GM23338 (cell line): ENCODE data around the gene KIAA0232. TPM values are rescaled to one million over a fixed set of nuclear protein-coding genes. Genes with fewer than 3 reads are reported as not detected.

Experiments
- ATAC-seq: fragments of 200-7000 bp; cut with Tn5 transposase; 3 replicates; pipeline ENCODE4 v1.9.1; 2020
- DNase-seq: peaks from one replicate; pipeline ENCODE4 v3.0.0-alpha.2; 2015; ENCODE audit warnings: low spot score
- H2AFZ ChIP-seq: fragments of 200-600 bp; sonication (generic); 2 replicates; pipeline ENCODE4 v1.8.0; 2016; ENCODE audit warnings: antibody characterized with exemption, mild to moderate bottlenecking, moderate library complexity
- H3F3A ChIP-seq: fragments of 200-600 bp; sonication (generic); replicated peaks from 2 replicates; pipeline ENCODE4 v1.8.0; 2017; ENCODE audit warnings: antibody characterized with exemption, mixed run types, low read depth
- H3K27ac ChIP-seq: fragments of 200-600 bp; sonication (generic); 2 replicates; pipeline ENCODE4 v1.6.1; 2016; ENCODE audit warnings: low read depth
- H3K27me3 ChIP-seq: fragments of 200-600 bp; sonication (generic); 2 replicates; pipeline ENCODE4 v1.8.0; 2016; ENCODE audit warnings: mild to moderate bottlenecking, mixed run types, moderate library complexity; ENCODE audit not compliant: insufficient read depth
- H3K36me3 ChIP-seq: fragments of 200-600 bp; sonication (generic); 2 replicates; pipeline ENCODE4 v1.8.0; 2016; ENCODE audit warnings: mild to moderate bottlenecking; ENCODE audit not compliant: insufficient read depth
- H3K4me1 ChIP-seq: fragments of 200-600 bp; sonication (generic); 2 replicates; pipeline ENCODE4 v1.8.0; 2016; ENCODE audit warnings: mild to moderate bottlenecking, moderate library complexity; ENCODE audit not compliant: insufficient read depth
- H3K4me2 ChIP-seq: fragments of 200-600 bp; sonication (generic); 2 replicates; pipeline ENCODE4 v1.7.1; 2017; ENCODE audit warnings: mixed run types
- H3K4me3 ChIP-seq: fragments of 200-600 bp; sonication (generic); 2 replicates; pipeline ENCODE4 v1.6.1; 2016; ENCODE audit warnings: mixed run types
- H3K79me2 ChIP-seq: fragments of 200-600 bp; sonication (generic); replicated peaks from 2 replicates; pipeline ENCODE4 v1.8.0; 2017; ENCODE audit warnings: mild to moderate bottlenecking; ENCODE audit not compliant: insufficient read depth
- H3K9me2 ChIP-seq: fragments of 200-600 bp; sonication (generic); 2 replicates; pipeline ENCODE4 v1.8.0; 2017; ENCODE audit not compliant: insufficient read depth
- H4K20me1 ChIP-seq: fragments of 200-600 bp; sonication (generic); replicated peaks from 2 replicates; pipeline ENCODE4 v1.8.0; 2017; ENCODE audit warnings: mild to moderate bottlenecking; ENCODE audit not compliant: insufficient read depth
- H3K27ac Mint-ChIP-seq: 2 replicates; pipeline ENCODE4 v1.8.0; 2020; ENCODE audit warnings: inconsistent platforms, mild to moderate bottlenecking, moderate library complexity, mixed read lengths
- H3K27me3 Mint-ChIP-seq: 3 replicates; pipeline ENCODE4 v1.8.0; 2022; ENCODE audit warnings: low read depth, mild to moderate bottlenecking, moderate library complexity, mixed read lengths, inconsistent platforms; ENCODE audit not compliant: insufficient read depth, poor library complexity
- H3K36me3 Mint-ChIP-seq: 3 replicates; pipeline ENCODE4 v1.8.0; 2021; ENCODE audit warnings: low read depth, mild to moderate bottlenecking, inconsistent platforms, moderate library complexity, mixed read lengths
- H3K4me1 Mint-ChIP-seq: 3 replicates; pipeline ENCODE4 v1.8.0; 2020; ENCODE audit warnings: mild to moderate bottlenecking, inconsistent platforms, mixed read lengths
- H3K4me3 Mint-ChIP-seq: 3 replicates; pipeline ENCODE4 v1.8.0; 2021; ENCODE audit warnings: moderate library complexity, mild to moderate bottlenecking, inconsistent platforms, mixed read lengths
- H3K9me3 Mint-ChIP-seq: 3 replicates; pipeline ENCODE4 v1.8.0; 2020; ENCODE audit warnings: moderate library complexity, mild to moderate bottlenecking, inconsistent platforms, mixed read lengths
- CREB1 ChIP-seq: fragments of 250-450 bp; sonication (Bioruptor Pico); IDR thresholded peaks from 2 replicates; pipeline ENCODE4 v1.5.0; 2020; ENCODE audit warnings: low read depth, mild to moderate bottlenecking, moderate library complexity
- CTCF ChIP-seq, 2 experiments: fragments of 200-600 bp in 1 of 2; sonication (generic) in 1 of 2; conservative IDR thresholded peaks; 2 replicates each; pipeline versions ENCODE4 v1.5.1 to v1.6.1; 2016 to 2017; ENCODE audit warnings: antibody characterized with exemption in 2 of 2, low read depth in 2 of 2, mild to moderate bottlenecking in 2 of 2, moderate library complexity in 1 of 2
- ETS1 ChIP-seq: IDR thresholded peaks from 2 replicates; pipeline ENCODE4 v1.6.1; 2016; ENCODE audit warnings: antibody characterized with exemption
- EZH2 ChIP-seq: fragments of 200-600 bp; sonication (generic); IDR thresholded peaks from one replicate; pipeline ENCODE4 v1.8.0; 2017; ENCODE audit warnings: antibody characterized with exemption, mild to moderate bottlenecking, low read depth; ENCODE audit not compliant: unreplicated experiment
- EZH2phosphoT487 ChIP-seq: fragments of 200-600 bp; sonication (generic); IDR thresholded peaks from one replicate; pipeline ENCODE4 v1.8.1; 2018; ENCODE audit warnings: antibody characterized with exemption; ENCODE audit not compliant: unreplicated experiment
- JUNB ChIP-seq: IDR thresholded peaks from one replicate; pipeline ENCODE4 v1.6.1; 2016; ENCODE audit warnings: antibody characterized with exemption; ENCODE audit not compliant: unreplicated experiment
- NANOG ChIP-seq: IDR thresholded peaks from 2 replicates; pipeline ENCODE4 v1.6.1; 2016; ENCODE audit warnings: antibody characterized with exemption, borderline replicate concordance
- POLR2AphosphoS5 ChIP-seq: IDR thresholded peaks from 2 replicates; pipeline ENCODE4 v1.6.1; 2016; ENCODE audit warnings: antibody characterized with exemption, low read depth
- REST ChIP-seq: IDR thresholded peaks from one replicate; pipeline ENCODE4 v1.6.1; 2018; ENCODE audit warnings: antibody characterized with exemption; ENCODE audit not compliant: unreplicated experiment
- STAT1 ChIP-seq: IDR thresholded peaks from one replicate; pipeline ENCODE4 v1.6.1; 2016; ENCODE audit warnings: antibody characterized with exemption; ENCODE audit not compliant: unreplicated experiment
- ZNF114 ChIP-seq: fragments of 250-450 bp; sonication (Bioruptor Pico); IDR thresholded peaks from 2 replicates; pipeline ENCODE4 v1.5.0; 2020; ENCODE audit warnings: mild to moderate bottlenecking, moderate library complexity
- ZNF331 ChIP-seq: fragments of 250-450 bp; sonication (Bioruptor Pico); IDR thresholded peaks from 2 replicates; pipeline ENCODE4 v1.5.0; 2020; ENCODE audit warnings: low read depth, mild to moderate bottlenecking, moderate library complexity
- polyA plus RNA-seq: library from polyadenylated mRNA; unstranded; fragments of >200 nt; fragmentation: Nextera tagmentation; extraction: Ambion mirVana; gene quantifications from 2 replicates; pipeline ENCODE4 v1.2.1, GENCODE V29; 2016
- total RNA-seq: library from RNA; depleted of rRNA; stranded (reverse); fragments of >200 nt; shearing (Covaris generic); gene quantifications from 2 replicates; pipeline ENCODE4 v1.2.3, GENCODE V29; 2014
- TF ChIP-seq, protein P1 (sequence below): fragments of 250-450 bp; sonication (Bioruptor Pico); IDR thresholded peaks from 2 replicates; pipeline ENCODE4 v1.5.0; 2020; ENCODE audit warnings: mild to moderate bottlenecking, moderate library complexity

Gene KIAA0232
- total and polyA plus RNA-seq, 2 experiments from 2014 or later = 14.3 to 34.9 TPM

DNA sequence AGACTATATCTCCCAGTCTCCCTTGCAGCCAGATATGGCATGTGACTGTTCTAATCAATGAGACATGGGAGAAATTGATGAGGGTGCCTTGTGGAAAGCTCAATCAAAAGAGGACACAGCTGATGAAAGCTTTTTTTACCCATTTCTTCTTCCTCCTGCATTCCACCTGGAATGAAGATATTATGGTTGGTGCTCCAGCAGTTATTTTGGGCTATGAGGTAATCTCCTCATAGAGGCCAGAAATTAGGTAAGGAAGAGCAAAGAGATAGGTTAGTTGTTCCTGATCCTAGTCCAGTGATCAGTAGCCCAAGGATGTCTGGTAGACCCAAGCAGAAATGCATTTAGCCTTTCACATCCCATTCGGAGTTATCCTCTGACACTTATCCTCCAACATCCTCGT is 16.8 kb upstream of the KIAA0232 start:
- no peaks in the 10 kb centered on the region for H3F3A ChIP-seq
- H3K27ac ChIP-seq = no peak overlapping the region
- H3K4me3 ChIP-seq = no peak overlapping the region
- Mint-ChIP-seq H3K36me3 (no peaks in the 10 kb centered on the region), H3K9me3 (no peaks in the 10 kb centered on the region), H3K4me1 (peaks cover 6% of the 10 kb centered on the region; the same call in 2 of the 3 replicates), H3K4me3 (no peak overlapping the region), H3K27ac (no peak overlapping the region), H3K27me3 (peaks cover 6% of the 10 kb centered on the region)
- H3K4me2 ChIP-seq = no peak overlapping the region
- H4K20me1 ChIP-seq = no peaks in the 10 kb centered on the region
- H3K36me3 ChIP-seq = no peaks in the 10 kb centered on the region
- DNase-seq (no peak), ATAC-seq (no peak)
- no peaks in the 10 kb centered on the region for H3K9me2 ChIP-seq
- H2AFZ ChIP-seq = no peak overlapping the region
- TF ChIP-seq REST (no peak), JUNB (no peak), ETS1 (no peak), ZNF331 (CRISPR knock-in tag) (no peak), EZH2 (no peak), ZNF114 (CRISPR knock-in tag) (no peak), STAT1 (no peak), POLR2AphosphoS5 (no peak), EZH2phosphoT487 (no peak), NANOG (no peak), CTCF (conservative IDR thresholded peaks at IDR 0.05; ENCODE audit: low read depth in 2 of 2) (no peak), CREB1 (CRISPR knock-in tag) (no peak)
- TF ChIP-seq, protein P1, sequence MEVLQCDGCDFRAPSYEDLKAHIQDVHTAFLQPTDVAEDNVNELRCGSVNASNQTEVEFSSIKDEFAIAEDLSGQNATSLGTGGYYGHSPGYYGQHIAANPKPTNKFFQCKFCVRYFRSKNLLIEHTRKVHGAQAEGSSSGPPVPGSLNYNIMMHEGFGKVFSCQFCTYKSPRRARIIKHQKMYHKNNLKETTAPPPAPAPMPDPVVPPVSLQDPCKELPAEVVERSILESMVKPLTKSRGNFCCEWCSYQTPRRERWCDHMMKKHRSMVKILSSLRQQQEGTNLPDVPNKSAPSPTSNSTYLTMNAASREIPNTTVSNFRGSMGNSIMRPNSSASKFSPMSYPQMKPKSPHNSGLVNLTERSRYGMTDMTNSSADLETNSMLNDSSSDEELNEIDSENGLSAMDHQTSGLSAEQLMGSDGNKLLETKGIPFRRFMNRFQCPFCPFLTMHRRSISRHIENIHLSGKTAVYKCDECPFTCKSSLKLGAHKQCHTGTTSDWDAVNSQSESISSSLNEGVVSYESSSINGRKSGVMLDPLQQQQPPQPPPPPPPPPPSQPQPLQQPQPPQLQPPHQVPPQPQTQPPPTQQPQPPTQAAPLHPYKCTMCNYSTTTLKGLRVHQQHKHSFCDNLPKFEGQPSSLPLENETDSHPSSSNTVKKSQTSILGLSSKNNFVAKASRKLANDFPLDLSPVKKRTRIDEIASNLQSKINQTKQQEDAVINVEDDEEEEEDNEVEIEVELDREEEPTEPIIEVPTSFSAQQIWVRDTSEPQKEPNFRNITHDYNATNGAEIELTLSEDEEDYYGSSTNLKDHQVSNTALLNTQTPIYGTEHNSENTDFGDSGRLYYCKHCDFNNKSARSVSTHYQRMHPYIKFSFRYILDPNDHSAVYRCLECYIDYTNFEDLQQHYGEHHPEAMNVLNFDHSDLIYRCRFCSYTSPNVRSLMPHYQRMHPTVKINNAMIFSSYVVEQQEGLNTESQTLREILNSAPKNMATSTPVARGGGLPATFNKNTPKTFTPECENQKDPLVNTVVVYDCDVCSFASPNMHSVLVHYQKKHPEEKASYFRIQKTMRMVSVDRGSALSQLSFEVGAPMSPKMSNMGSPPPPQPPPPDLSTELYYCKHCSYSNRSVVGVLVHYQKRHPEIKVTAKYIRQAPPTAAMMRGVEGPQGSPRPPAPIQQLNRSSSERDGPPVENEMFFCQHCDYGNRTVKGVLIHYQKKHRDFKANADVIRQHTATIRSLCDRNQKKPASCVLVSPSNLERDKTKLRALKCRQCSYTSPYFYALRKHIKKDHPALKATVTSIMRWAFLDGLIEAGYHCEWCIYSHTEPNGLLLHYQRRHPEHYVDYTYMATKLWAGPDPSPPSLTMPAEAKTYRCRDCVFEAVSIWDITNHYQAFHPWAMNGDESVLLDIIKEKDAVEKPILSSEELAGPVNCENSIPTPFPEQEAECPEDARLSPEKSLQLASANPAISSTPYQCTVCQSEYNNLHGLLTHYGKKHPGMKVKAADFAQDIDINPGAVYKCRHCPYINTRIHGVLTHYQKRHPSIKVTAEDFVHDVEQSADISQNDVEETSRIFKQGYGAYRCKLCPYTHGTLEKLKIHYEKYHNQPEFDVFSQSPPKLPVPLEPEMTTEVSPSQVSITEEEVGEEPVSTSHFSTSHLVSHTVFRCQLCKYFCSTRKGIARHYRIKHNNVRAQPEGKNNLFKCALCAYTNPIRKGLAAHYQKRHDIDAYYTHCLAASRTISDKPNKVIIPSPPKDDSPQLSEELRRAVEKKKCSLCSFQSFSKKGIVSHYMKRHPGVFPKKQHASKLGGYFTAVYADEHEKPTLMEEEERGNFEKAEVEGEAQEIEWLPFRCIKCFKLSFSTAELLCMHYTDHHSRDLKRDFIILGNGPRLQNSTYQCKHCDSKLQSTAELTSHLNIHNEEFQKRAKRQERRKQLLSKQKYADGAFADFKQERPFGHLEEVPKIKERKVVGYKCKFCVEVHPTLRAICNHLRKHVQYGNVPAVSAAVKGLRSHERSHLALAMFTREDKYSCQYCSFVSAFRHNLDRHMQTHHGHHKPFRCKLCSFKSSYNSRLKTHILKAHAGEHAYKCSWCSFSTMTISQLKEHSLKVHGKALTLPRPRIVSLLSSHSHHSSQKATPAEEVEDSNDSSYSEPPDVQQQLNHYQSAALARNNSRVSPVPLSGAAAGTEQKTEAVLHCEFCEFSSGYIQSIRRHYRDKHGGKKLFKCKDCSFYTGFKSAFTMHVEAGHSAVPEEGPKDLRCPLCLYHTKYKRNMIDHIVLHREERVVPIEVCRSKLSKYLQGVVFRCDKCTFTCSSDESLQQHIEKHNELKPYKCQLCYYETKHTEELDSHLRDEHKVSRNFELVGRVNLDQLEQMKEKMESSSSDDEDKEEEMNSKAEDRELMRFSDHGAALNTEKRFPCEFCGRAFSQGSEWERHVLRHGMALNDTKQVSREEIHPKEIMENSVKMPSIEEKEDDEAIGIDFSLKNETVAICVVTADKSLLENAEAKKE = no peak
- no peaks in the 10 kb centered on the region for H3K79me2 ChIP-seq
- no peaks in the 10 kb centered on the region for H3K27me3 ChIP-seq
- no peaks in the 10 kb centered on the region for H3K4me1 ChIP-seq
